Fibroblast of skin of back (primary cell): Measurements from ENCODE around the gene ACSF2.

Experiments used
- DNase-seq: peaks from one replicate; pipeline ENCODE4 v3.0.0-alpha.2; 2013

The ACSF2 gene

DNA sequence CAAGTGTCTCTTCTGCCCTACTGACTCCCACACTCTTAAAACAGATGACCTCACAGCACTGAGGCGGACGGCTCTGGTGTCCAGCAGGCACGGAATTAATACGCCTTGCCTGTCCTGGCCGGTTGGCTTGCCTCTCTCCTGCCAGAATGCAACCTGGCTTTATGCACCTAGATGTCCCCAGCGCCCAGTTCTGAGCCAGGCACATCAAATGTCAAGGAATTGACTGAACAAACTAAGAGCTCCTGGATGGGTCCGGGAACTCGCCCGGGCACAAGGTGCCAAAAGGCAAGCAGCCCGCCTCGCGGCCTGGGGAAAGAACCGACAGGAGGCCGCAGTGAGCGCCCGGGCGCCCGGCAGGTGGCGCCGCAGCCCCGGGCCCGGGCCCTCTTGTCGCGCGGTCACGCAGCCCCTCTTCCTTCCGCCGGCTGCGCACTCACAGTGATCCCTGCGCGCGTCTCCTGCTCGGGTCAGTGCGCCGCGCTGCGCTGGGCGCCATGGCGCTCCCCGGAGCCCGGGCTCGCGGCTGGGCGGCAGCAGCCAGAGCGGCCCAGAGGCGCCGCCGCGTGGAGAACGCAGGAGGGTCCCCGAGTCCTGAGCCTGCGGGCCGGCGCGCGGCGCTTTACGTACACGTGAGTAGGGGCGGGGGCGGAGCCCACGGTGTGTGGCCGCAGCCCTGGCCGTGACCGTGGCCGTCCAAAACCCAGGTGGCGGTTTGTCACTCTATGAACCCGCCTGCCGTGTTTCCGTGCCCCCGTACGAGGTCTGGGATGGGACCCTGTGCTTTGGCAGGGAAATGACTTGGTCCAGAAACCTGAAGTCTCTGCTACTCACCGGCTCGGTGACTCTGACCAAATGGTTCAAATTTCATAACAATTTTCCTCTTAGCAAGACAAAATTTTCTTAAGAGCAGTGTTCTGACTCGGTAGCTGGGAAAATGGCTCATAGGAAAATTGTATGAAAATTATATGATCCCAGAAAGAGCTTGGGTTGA is 52.7 kb downstream of the ACSF2 start, which contains the start of gene RSAD1:
Gene RSAD1 (plus strand): TSS at position 470 of the 991 bp plus-strand sequence. CDS start 25 bp downstream, at position 495.
- peak; percentile 90 for DNase-seq

DNA sequence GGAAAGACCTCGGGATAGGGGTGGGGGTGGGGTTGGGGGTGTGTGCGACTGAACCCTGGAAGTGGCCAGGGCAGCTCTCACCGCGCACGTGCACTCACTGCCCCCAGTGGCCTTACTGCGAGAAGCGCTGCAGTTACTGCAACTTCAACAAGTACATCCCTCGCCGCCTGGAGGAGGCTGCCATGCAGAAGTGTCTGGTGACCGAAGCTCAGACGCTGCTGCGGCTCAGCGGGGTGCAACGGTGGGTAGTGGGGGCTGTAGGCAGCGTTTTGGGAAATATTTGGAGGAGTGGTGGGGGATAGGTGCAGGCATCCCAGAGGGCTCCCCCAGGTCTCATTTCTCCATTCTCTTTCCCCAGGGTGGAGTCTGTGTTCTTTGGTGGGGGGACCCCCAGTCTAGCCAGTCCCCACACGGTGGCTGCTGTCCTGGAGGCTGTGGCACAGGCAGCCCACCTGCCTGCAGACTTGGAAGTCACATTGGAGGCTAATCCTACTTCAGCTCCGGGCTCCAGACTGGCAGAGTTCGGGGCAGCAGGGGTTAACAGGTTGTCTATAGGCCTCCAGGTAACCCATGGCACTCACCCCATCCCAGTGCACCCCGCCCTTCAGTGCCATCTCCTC is 53.6 kb downstream of the ACSF2 start:
- DNase-seq = peak; percentile 80

DNA sequence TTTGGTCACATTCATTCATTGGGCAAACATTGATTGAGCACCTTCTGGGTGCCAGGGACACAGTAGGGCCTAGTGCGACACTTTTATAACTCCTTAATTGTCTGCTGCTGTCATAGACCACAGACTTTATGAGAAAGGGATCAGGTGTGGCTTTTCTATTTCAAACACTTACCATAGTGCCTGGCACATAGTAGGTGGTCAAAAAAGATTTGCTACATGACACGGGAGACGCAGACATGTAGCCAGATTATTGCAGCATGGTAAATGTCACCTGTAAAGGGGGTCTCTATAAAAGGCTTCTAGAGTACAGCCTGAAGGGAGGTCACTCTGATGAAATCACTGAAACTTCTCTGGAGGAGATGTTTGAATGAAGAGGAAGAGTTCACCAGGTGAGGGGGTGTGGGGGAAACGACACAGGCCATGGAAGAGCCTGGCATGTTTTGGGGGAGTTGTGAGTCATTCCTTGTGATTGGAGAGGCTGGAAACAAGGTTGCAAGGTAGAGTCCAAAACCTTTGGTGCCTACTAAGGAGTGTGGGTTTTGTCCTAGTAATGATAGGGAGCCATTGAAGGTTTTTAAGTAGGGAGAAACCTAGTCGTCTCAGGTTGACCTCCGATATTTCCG is 54.2 kb downstream of the ACSF2 start:
- no peak for DNase-seq

DNA sequence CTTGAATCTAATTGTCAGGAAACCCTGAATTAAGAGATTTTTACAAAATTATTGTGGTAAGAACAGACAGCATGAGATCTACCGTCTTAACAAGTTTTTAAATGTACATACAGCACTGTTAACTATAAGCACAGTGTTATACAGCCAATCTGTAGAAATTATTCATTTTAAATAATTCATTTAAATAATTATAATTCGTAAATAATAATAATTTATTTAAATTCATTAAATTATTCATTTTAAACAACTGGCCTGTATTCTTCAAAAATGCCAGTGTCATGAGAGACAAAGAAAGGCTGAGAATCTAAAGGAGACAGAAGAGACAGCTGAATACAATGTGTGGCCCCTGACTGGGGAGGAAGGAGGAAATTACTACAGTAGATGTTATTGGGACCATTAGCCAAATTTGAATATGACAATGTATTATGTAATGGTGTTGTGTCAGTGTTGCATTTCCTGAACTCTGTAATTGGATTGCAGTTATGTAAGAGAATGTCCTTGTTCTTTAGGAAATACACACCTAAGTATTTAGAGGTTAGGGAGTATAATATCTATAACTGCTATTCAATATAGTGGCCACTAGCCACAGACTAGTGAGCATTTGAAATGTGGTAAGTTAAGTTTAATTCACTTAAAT is 55.0 kb downstream of the ACSF2 start:
- no peak for DNase-seq

DNA sequence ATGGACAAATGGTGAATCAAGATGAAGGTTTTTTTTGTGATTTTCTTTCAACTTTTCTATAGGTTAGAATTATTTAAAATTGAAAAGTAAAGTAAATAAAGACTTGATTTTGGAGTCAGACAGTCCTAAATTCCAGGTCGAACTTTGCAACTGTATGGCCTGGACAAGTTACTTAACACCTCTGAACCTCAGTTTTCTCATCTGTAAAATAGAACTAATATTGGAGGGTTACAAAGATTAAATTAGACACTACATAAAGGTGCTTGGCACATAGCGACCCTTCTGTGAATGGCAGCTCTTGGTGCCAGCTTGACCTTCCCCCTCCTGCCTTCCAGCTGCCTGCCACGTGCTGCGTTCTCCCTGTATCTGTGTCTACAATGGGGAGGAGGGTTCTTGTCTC is 55.6 kb downstream of the ACSF2 start:
- DNase-seq = no peak

DNA sequence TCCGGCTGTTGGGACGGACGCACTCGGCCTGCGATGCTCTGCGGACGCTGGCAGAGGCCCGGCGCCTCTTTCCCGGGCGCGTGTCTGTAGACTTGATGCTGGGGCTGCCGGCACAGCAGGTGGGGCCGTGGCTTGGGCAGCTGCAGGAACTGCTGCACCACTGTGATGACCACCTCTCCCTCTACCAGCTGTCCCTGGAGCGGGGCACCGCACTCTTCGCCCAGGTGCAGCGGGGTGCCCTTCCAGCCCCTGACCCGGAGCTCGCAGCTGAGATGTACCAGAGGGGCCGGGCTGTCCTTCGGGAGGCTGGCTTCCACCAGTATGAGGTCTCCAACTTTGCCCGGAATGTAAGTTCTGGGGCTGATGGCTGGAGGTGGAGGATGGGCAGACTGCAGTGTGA is 56.1 kb downstream of the ACSF2 start:
- DNase-seq = no peak

DNA sequence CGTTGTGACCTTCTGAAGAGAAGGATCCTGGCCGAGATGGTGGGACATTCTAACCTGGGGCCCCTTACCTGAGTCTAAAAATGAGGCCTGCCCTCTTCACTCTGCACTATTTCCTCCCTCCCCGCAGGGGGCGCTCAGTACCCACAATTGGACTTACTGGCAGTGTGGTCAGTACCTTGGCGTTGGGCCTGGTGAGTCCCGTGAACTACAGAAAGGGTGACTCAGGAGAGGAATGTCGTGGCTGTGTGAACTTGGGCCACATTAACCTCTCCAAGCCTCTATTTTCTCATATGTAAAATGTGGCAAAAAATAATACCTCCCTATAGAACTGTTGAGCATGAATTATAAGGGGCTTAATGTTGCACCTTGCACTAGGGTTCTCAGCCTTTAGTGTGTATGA is 56.5 kb downstream of the ACSF2 start:
- DNase-seq = peak; percentile 95

DNA sequence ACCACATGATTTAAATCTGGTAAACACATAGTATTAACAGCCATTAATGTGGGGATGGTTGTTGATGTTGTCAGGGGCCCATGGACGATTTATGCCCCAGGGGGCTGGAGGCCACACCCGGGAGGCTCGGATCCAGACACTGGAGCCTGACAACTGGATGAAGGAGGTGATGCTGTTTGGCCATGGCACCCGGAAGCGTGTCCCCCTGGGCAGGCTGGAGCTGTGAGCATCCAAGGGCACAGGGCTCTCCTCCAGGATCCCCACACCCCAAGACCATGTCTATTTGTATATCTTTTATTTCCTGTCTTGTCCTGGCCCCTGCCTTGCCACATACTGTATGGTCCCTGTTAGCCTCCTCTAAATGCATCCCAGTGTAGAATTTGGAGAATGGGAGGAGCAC is 57.2 kb downstream of the ACSF2 start:
- DNase-seq = no peak

DNA sequence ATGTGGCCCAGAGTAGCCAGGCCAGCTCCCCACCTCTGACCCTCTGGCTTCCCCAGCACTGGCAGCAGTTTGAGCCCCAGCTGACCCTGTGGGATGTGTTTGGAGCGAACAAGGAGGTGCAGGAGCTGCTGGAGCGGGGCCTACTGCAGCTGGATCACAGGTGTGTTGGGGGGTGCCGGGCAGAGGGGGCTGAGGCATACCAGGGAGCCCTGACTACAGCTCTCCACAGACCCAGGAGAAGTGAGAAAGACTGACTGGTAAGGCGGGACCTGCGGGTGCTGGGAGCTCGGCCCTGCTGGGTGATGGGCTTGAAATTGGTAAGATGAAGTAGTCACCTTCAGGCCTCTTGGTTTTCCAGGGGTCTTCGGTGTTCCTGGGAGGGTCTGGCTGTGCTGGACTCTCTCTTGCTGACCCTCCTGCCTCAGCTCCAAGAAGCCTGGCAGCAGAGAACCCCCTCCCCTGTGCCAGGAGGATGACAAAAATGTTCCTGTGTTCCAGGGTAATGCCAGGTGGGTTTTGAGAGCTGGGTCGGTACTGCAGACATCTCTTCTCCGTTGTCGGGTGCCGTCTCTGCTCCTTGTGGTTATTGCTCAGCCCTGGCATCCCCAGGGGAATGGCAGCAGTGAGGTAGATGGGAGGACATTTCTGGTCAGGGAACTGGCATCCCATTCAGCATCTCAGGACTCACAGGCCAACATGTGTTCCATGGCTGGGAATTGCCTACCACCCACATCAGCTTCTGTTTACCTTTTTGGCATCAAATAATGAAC is 58.6 kb downstream of the ACSF2 start:
- no peak for DNase-seq

DNA sequence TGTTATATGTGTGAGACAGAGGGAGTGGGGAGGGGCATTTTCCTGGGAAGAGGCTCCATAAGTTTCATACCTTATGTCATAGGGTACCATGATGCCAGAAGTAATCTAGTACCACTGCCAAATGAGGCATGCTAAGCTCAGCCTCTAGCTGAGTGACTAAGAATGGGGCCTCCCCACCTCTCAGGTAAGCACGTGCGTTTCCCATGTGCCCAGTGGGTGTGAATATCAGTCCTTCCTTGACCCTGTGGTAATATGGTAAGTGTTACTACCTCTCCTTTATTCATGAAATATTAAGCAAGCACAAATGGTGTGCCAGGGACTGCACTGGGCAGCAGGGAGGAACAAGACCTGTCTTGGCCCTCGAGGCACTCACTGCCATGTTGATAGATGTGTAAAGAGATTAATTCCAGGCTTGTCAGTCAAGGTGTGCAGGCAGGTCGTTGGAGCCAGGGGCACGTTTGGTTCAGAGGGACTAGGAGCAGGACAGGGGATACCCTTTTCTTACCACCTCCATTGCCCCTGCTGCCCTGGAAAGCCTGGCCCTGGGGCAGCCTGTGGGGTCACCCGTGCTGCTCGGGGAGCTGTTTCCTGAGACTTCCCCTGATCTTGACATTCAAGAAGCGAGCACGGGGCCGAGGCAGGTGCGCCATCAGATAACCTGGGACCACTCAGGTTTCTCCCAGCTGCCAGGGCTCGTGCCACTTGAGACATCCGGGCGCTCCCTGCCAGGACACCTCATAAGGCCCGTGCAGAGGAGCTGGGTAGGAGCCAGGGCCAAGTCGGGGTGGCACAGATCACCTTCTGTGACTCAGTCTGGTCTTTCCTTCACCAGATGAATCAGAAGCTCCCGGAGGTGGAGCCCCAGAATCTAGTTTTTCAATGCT is 61.4 kb downstream of the ACSF2 start:
- DNase-seq = no peak

DNA sequence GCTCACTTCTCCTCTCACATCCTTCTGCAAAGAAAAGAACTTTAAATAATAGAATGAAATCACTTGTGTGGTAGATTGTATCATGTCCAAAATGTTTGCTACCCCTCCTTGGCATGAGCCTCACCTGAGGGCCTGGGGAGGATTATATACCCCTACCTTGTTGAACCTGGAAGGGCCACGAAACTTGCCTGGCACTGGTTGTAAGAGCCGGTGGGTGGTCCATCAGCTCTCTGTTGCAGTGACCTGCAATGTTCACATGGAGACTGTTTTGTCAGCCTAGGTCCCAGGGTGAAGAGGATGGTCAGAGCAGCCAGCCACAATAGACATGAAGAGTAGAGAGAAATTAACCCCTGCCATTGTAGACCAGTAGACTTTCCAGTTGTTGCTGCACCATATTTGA is 62.9 kb downstream of the ACSF2 start:
- DNase-seq = no peak

DNA sequence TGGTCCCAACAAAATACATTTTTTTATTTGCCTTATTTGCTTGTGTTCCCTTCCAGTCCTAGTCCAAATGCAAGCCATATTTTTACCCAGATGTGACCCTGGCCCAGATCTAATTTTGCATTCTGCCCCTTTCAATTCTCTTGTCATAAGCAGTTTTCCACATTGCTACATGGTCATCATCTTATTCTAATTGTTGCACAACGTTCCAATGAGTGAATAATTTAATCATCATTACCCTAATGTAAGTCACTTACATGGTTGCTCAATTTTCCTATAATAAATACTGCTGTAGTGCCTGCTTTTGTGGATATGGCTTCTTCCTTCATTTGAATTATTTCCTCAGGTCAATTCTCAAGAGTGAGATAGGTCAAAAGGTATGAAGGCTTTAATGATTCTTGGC is 65.5 kb downstream of the ACSF2 start:
- no peak for DNase-seq

DNA sequence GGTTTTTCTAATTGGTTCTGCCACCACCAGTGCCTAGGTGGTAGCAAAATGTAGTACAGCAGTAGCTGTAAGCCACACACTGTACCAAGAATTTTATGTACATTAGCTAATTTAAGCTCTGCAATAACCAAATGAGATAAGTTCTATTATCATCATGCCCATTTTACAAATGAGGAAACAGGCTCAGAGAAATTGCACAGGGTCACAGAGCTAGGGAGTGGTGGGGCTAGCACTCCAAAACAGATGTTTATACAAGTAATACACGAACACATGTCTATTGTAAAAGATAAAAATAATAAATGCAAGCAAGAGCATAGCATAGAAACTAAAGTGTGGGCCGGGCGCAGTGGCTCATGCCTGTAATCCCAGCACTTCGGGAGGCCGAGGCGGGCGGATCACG is 66.2 kb downstream of the ACSF2 start:
- DNase-seq = no peak

DNA sequence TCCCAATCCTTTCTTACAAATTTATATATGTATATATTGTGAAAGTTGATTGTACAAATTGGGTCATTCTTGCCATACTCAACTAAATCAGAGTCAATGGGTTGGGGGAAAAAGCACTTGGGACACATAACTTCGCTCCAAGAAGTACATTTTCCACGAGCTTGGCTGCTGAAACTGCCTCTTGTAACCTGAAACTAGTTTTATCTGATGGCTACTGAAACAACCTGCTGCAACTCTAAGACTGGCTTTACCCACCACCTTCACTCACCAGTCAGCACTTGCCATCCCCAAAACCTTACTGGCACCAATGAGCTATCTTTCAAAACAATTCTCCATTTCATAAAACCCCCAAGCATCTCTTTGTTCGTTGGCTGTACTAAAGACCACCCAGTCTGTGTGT is 67.7 kb downstream of the ACSF2 start:
- no peak for DNase-seq

DNA sequence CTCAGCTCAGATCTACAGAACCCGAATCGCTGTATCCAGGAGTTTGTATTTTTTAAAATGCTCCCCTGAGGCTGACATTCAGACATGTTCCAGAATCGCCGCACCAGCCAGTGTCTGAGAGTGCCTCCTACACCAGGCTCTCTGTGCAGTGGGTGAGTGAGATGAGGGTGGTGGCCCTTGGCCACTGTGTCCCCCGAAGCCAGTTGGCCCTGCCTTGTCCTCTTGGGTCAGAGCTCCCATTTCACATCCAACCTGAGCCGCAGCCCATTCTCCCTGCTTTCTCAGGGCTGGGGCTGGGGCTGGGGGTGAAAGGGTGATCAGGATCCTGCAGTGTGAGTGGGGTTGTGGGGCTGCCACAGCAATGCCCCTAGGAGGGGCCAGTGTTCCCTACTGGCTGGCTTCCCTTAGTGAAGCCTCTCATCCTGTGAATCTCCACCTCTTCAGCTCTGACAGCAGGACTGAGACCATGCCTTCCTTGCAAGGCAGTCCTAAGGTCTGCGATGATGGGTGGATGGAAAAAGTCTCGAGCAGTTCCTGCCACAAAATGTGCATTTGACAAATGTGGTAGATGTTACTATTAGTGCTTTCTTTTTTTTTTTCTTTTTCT is 69.3 kb downstream of the ACSF2 start:
- DNase-seq = no peak

DNA sequence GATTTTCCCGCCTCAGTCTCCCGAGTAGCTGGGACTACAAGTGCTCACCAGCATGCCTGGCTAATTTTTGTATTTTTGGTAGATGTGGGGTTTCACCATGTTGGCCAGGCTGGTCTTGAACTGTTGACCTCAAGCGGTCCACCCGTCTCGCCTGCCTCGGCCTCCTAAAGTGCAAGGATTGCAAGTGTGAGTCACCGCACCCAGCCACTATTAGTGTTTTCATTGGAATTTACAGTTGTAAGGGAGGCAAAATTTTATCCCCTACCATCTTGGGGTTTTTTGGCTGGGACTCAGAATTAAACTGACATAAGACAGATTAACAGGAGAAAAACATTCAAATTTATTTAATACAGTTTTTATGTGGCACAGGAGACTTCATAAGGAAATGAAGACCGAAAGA is 69.9 kb downstream of the ACSF2 start:
- DNase-seq = peak; percentile 68

DNA sequence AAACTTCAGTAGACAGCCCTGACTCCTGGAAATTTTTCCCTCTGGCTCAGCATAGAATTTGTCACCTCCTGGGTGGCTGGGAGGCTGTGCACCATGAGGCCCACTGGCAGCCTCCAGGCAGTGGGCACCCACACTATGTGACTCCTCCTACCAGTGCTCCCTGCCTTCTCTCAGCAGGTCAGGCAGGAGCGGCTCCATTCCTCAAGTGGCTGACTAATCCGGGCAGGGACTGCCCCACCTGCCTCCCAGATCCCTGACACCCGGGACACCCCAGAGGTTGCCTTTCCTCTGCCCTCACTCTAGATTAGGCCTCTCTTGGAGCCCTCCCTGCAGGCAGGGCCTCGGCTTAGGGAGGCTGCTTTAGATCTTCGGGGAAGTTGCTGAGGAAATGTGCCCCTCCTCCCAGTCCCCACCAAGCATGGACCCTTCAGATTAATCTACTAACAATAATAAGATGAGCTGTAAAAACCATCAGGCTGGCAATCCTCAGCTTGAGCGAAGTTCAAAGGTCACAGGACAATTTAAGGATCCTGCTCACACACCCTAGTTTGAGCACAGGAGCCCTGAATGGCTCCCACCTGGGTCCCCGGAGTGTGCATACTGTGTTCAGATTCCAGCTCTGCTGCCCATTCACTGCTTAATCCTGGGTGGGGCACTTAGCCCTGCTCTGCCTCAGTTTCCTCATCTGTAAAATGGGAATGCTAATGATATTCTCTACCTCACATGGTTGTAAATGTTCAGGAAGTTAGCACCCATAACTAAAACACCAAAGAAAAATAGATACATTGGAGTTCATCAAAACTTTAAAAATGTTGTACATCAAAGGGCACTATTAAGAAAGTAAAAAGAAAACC is 72.2 kb downstream of the ACSF2 start:
- no peak for DNase-seq

DNA sequence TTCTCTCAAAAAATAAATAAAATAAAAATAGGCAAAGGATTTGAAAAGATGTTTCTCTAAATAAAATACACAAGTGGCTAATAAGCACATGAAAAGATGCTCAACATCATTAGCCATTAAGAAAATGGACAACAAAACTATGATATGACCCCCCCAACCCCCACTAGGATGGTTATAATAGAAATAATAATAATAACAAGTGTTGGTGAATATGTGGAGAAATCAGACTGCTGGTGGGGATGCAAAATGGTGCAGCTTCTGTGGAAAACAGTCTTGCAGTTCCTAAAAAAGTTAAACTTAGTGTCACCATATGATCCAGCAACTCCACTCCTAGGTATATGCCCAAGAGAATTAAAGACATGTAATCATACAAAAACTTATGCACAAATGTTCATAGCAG is 73.3 kb downstream of the ACSF2 start:
- DNase-seq = no peak

DNA sequence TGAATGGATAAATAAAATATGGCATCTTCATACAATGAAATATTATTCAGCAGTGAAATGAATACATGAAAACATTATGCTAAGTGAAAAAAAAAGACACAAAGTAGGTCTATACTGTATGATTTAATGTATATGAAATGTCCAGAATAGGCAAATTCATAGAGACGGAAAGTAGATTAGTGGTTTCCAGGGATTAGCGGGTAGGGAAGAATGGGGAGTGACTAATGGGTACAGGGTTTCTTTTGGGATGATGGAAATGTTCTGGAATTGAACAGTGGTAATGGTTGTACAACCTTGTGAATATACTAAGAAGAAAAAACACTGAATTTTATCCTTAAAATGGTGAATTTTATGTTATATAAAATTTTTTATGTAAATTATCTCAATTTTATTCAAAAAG is 73.7 kb downstream of the ACSF2 start:
- DNase-seq = peak; percentile 72

DNA sequence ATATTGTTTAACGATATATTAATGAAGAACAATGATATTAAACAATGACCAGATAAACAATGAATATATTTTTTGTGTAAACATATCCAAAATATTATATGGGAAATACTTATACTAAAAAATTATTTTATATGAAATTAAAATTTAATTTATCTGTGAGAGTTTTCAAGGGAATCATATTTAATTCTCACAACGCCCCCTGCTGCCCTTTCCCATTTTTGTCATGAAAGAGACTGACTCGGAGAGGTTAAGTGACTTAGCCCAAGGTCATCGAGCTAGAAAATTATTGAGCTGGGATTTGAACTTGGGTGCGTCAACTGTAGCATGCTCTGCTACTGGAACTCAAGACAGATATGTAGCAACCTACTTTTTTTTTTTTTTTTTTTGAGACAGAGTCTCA is 75.0 kb downstream of the ACSF2 start:
- DNase-seq = peak; percentile 35
